ENCODE data around the gene WLS. TPM values are rescaled to one million over a fixed set of nuclear protein-coding genes. Genes with fewer than 3 reads are reported as not detected.

The WLS gene
- polyA plus RNA-seq, 1 donor from 2014 or later: 8.8 TPM

GRCh38 chr1:68221980-68222373, 10.3 kb downstream of the WLS start:
- H3K79me2 ChIP-seq (replicated peaks; ENCODE audit: insufficient read depth, low read length): no peaks in the 10 kb centered on the region
- no peaks in the 10 kb centered on the region for H3K9me3 ChIP-seq (ENCODE audit: low read length)
- TF ChIP-seq CTCF (IDR thresholded peaks at IDR 0.05; ENCODE audit: poor library complexity, severe bottlenecking): no peak
- TF ChIP-seq EZH2 (IDR thresholded peaks at IDR 0.05; ENCODE audit: borderline replicate concordance, insufficient read depth, low read length, poor library complexity, severe bottlenecking): no peak
- TF ChIP-seq SMC3 (conservative IDR thresholded peaks at IDR 0.05; ENCODE audit: poor library complexity): no peak
- TF ChIP-seq TAF1 (IDR thresholded peaks at IDR 0.05; ENCODE audit: low read depth): no peak
- no peak for TF ChIP-seq EP300 (conservative IDR thresholded peaks at IDR 0.05; ENCODE audit: poor library complexity, severe bottlenecking)
- TF ChIP-seq MXI1 (conservative IDR thresholded peaks at IDR 0.05; ENCODE audit: poor library complexity, severe bottlenecking): no peak
- TF ChIP-seq REST (IDR thresholded peaks at IDR 0.05; ENCODE audit: borderline replicate concordance): no peak
- TF ChIP-seq POLR2AphosphoS5 (IDR thresholded peaks at IDR 0.05): no peak
- TF ChIP-seq RAD21 (conservative IDR thresholded peaks at IDR 0.05): no peak
- H3K27ac ChIP-seq (ENCODE audit: low read length): no peak overlapping the region
- no peak overlapping the region for H3K4me2 ChIP-seq (ENCODE audit: low read length)
- no peaks in the 10 kb centered on the region for H3K9me2 ChIP-seq (ENCODE audit: insufficient read depth, low read length)
- no peaks in the 10 kb centered on the region for H4K20me1 ChIP-seq (ENCODE audit: insufficient read depth)
- H3F3A ChIP-seq (ENCODE audit: insufficient read depth, low read length, poor library complexity, severe bottlenecking): no peaks in the 10 kb centered on the region
- H3K9ac ChIP-seq (ENCODE audit: low read length): no peak overlapping the region
- H3K4me3 ChIP-seq (ENCODE audit: low read length): no peak overlapping the region
- H3K27me3 ChIP-seq (ENCODE audit: insufficient read depth, low read depth, low read length): peaks cover 98% of the 10 kb centered on the region
- H3K36me3 ChIP-seq (ENCODE audit: insufficient read depth, low read length): no peaks in the 10 kb centered on the region
- H2AFZ ChIP-seq (ENCODE audit: low read depth, low read length): no peak overlapping the region

- H3K9me3 ChIP-seq (ENCODE audit: low read length): no peaks in the 10 kb centered on the region
- H4K20me1 ChIP-seq (ENCODE audit: insufficient read depth): no peaks in the 10 kb centered on the region
- H3K9ac ChIP-seq (ENCODE audit: low read length): no peak overlapping the region
- H3K4me2 ChIP-seq (ENCODE audit: low read length): no peak overlapping the region
- H3K79me2 ChIP-seq (replicated peaks; ENCODE audit: insufficient read depth, low read length): no peaks in the 10 kb centered on the region
- H3K9me2 ChIP-seq (ENCODE audit: insufficient read depth, low read length): no peaks in the 10 kb centered on the region
- H3F3A ChIP-seq (ENCODE audit: insufficient read depth, low read length, poor library complexity, severe bottlenecking): no peaks in the 10 kb centered on the region
- no peaks in the 10 kb centered on the region for H3K36me3 ChIP-seq (ENCODE audit: insufficient read depth, low read length)
- H3K4me3 ChIP-seq (ENCODE audit: low read length): no peak overlapping the region
- H2AFZ ChIP-seq (ENCODE audit: low read depth, low read length): no peak overlapping the region
- H3K27me3 ChIP-seq (ENCODE audit: insufficient read depth, low read depth, low read length): peaks cover 98% of the 10 kb centered on the region
- no peak overlapping the region for H3K27ac ChIP-seq (ENCODE audit: low read length)
- TF ChIP-seq TAF1 (IDR thresholded peaks at IDR 0.05; ENCODE audit: low read depth): no peak
These were observed 11.0 kb downstream of the WLS start for GRCh38 chr1:68221001-68221979.

All from neural cell (in vitro differentiated cells).